Liver (tissue), 9 donors: ENCODE results near the gene ROM1. TPM values are rescaled to one million over a fixed set of nuclear protein-coding genes. Genes with fewer than 3 reads are reported as not detected.
"Not testable (repeated sequence)": the region's sequence is repeated elsewhere in the genome, so short reads cannot be mapped to it uniquely, and the experiment has no call there.

Experiments
- DNase-seq: peaks from one replicate; pipeline ENCODE4 v3.0.0-alpha.2; 2017; ENCODE audit warnings: low spot score
- H3K27ac ChIP-seq, 2 donors: one replicate each; pipeline ENCODE4 v1.7.0; 2013; ENCODE audit warnings: inconsistent platforms in 2 of 2, low read length in 2 of 2, control low read depth in 1 of 2, low read depth in 1 of 2, mild to moderate bottlenecking in 1 of 2
- H3K27me3 ChIP-seq, 4 donors: one replicate each; pipeline versions ENCODE4 v1.6.1 to v1.7.0; 2013; ENCODE audit warnings: low read length in 3 of 4, inconsistent platforms in 1 of 4, mild to moderate bottlenecking in 1 of 4, moderate library complexity in 1 of 4; ENCODE audit not compliant: control insufficient read depth in 4 of 4, insufficient read depth in 4 of 4
- H3K36me3 ChIP-seq, 4 donors: one replicate each; pipeline versions ENCODE4 v1.6.1 to v1.7.0; 2013; ENCODE audit warnings: low read length in 3 of 4, mild to moderate bottlenecking in 3 of 4, low read depth in 1 of 4, moderate library complexity in 1 of 4; ENCODE audit not compliant: control insufficient read depth in 4 of 4, insufficient read depth in 3 of 4
- H3K4me1 ChIP-seq, 4 donors: one replicate each; pipeline versions ENCODE4 v1.6.1 to v1.7.0; 2013; ENCODE audit warnings: low read length in 3 of 4, mild to moderate bottlenecking in 3 of 4, moderate library complexity in 1 of 4; ENCODE audit not compliant: control insufficient read depth in 4 of 4, insufficient read depth in 4 of 4
- H3K4me3 ChIP-seq, 3 donors: one replicate each; pipeline versions ENCODE4 v1.6.1 to v1.7.0; 2013; ENCODE audit warnings: low read length in 3 of 3, control low read depth in 1 of 3, low read depth in 1 of 3, mild to moderate bottlenecking in 1 of 3
- H3K9ac ChIP-seq, 2 donors: one replicate each; pipeline ENCODE4 v1.7.0; 2013; ENCODE audit warnings: low read length in 2 of 2, mild to moderate bottlenecking in 2 of 2, moderate library complexity in 2 of 2, control low read depth in 1 of 2, low read depth in 1 of 2
- H3K9me3 ChIP-seq, 4 donors: one replicate each; pipeline versions ENCODE4 v1.6.1 to v1.7.0; 2013; ENCODE audit warnings: low read length in 3 of 4; ENCODE audit not compliant: control insufficient read depth in 4 of 4
- FOXA1 ChIP-seq: IDR thresholded peaks from 2 replicates; pipeline ENCODE4 v1.6.1; 2016; ENCODE audit warnings: antibody characterized with exemption
- NR2F2 ChIP-seq: IDR thresholded peaks from 2 replicates; pipeline ENCODE4 v1.6.1; 2016; ENCODE audit warnings: antibody characterized with exemption
- RXRA ChIP-seq, 2 donors: IDR thresholded peaks; 2 replicates each; pipeline ENCODE4 v1.6.1; 2017 to 2018; ENCODE audit warnings: antibody characterized with exemption in 2 of 2, mild to moderate bottlenecking in 1 of 2
- WGBS: extraction: QIAGEN DNeasy Blood & Tissue Kit; methylation state at CpG from one replicate; pipeline ENCODE4 v1.1.7; 2013; 5-methylcytosine and 5-hydroxymethylcytosine counted together
- polyA plus RNA-seq, 2 donors: library from polyadenylated mRNA; stranded (reverse) in 1 of 2; unstranded in 1 of 2; fragments of 200-250 nt in 1 of 2; fragments of >200 nt in 1 of 2; fragmentation: Nextera tagmentation in 1 of 2; extraction: Ambion mirVana in 1 of 2; gene quantifications; one replicate each; pipeline versions ENCODE4 v1.2.1 to v1.2.3, GENCODE V29; 2013 to 2015
- total RNA-seq, 2 donors: library from RNA; depleted of rRNA; stranded (reverse); fragments of >200 nt; gene quantifications; one replicate each; pipeline ENCODE4 v1.2.3, GENCODE V29; 2014
- TF ChIP-seq, protein P1 (sequence below): IDR thresholded peaks from 2 replicates; pipeline ENCODE4 v1.6.1; 2016; ENCODE audit warnings: antibody characterized with exemption
- TF ChIP-seq, protein P2 (sequence below): fragments of 150-350 bp; IDR thresholded peaks from 2 replicates; pipeline ENCODE4 v1.5.1; 2017; ENCODE audit warnings: improper control_type of control experiment, low read depth, low read length; ENCODE audit not compliant: missing input control
- donor health status: healthy.
- donor health status: healthy.
- donor health status: healthy.
- donor health status: healthy.
- donor health status: healthy.

ROM1 gene
- total and polyA plus RNA-seq, 4 donors: 0.84 to 3.9 (median 1.1) TPM

DNA sequence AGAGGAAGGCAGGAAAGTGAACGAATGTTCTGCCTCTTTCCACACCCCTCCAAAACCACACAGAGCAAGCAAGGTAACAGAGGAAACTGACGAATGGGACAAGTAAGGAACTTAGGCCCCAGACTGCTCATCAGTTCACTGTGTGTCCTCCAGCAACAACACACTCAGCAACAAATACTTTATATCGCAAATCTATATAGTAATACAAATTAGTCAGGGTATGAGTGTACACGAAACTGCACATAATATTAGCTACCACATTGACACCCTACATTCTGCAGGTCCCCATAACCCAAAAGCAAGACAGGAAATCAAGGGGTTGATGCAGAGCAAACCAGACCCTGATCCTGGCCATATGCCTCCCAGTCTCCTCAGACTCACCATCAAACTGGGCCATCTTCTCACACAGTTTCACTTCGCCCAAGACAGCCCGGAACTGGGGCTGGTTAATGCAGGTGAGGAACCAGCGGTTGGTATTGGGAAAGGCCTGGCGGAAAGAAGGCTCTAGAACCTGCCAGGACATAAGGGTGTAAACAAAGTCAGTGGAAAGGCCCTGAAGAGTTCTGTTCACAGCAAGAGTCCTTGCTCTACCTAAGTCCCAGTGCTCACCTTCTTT lies 45.9 kb upstream of the ROM1 start:
- DNase-seq: no peak
- Histone ChIP-seq H3K4me1 (peaks cover 1 to 31% (median 21%) of the 10 kb centered on the region in 4 donors), H3K9me3 (no peaks in the 10 kb centered on the region), H3K9ac (peak overlapping the region in 1 of 2 donors; percentile 16), H3K4me3 (no peak overlapping the region), H3K36me3 (peaks cover 13 to 50% (median 41%) of the 10 kb centered on the region in 4 donors), H3K27me3 (no peaks in the 10 kb centered on the region), H3K27ac (peak overlapping the region in 1 of 2 donors; percentile 3)
- 79% methylated on average over 8 of the region's 8 CpGs for WGBS
- TF ChIP-seq NR2F2: no peak
- no peak for TF ChIP-seq RXRA (IDR thresholded peaks at IDR 0.05)
- TF ChIP-seq, protein P1, sequence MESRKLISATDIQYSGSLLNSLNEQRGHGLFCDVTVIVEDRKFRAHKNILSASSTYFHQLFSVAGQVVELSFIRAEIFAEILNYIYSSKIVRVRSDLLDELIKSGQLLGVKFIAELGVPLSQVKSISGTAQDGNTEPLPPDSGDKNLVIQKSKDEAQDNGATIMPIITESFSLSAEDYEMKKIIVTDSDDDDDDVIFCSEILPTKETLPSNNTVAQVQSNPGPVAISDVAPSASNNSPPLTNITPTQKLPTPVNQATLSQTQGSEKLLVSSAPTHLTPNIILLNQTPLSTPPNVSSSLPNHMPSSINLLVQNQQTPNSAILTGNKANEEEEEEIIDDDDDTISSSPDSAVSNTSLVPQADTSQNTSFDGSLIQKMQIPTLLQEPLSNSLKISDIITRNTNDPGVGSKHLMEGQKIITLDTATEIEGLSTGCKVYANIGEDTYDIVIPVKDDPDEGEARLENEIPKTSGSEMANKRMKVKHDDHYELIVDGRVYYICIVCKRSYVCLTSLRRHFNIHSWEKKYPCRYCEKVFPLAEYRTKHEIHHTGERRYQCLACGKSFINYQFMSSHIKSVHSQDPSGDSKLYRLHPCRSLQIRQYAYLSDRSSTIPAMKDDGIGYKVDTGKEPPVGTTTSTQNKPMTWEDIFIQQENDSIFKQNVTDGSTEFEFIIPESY: no peak
- no peak for TF ChIP-seq FOXA1

DNA sequence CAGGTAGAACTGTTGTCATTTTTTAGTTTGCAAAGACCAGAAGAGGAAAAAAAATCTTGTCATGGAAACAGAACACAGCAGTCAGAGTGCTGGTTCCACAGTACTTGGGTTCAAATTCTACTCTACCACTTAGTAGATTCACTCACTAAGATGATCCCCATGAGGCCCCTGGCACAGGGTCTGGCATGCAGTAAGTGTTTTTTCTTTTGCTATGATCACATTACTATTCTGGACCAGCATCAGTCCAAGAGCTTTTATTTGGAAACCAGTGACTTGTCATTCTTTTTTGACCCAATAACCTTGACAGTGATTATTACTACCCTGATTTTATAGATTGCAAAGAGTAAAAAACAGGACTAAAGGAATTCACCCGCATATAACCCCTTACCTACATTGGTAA lies 43.4 kb upstream of the ROM1 start:
- no peak overlapping the region for H3K9ac ChIP-seq
- 83% methylated on average over 1 of the region's 1 CpG for WGBS
- no peak for DNase-seq
- peaks cover 7 to 42% (median 34%) of the 10 kb centered on the region in 4 donors for H3K36me3 ChIP-seq
- no peak overlapping the region for H3K27ac ChIP-seq
- no peaks in the 10 kb centered on the region for H3K9me3 ChIP-seq
- H3K4me1 ChIP-seq: peaks cover 2 to 38% (median 32%) of the 10 kb centered on the region in 4 donors
- TF ChIP-seq FOXA1: no peak
- TF ChIP-seq, protein P1: no peak
- TF ChIP-seq, protein P2, sequence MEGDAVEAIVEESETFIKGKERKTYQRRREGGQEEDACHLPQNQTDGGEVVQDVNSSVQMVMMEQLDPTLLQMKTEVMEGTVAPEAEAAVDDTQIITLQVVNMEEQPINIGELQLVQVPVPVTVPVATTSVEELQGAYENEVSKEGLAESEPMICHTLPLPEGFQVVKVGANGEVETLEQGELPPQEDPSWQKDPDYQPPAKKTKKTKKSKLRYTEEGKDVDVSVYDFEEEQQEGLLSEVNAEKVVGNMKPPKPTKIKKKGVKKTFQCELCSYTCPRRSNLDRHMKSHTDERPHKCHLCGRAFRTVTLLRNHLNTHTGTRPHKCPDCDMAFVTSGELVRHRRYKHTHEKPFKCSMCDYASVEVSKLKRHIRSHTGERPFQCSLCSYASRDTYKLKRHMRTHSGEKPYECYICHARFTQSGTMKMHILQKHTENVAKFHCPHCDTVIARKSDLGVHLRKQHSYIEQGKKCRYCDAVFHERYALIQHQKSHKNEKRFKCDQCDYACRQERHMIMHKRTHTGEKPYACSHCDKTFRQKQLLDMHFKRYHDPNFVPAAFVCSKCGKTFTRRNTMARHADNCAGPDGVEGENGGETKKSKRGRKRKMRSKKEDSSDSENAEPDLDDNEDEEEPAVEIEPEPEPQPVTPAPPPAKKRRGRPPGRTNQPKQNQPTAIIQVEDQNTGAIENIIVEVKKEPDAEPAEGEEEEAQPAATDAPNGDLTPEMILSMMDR: no peak
- no peaks in the 10 kb centered on the region for H3K27me3 ChIP-seq
- no peak overlapping the region for H3K4me3 ChIP-seq

DNA sequence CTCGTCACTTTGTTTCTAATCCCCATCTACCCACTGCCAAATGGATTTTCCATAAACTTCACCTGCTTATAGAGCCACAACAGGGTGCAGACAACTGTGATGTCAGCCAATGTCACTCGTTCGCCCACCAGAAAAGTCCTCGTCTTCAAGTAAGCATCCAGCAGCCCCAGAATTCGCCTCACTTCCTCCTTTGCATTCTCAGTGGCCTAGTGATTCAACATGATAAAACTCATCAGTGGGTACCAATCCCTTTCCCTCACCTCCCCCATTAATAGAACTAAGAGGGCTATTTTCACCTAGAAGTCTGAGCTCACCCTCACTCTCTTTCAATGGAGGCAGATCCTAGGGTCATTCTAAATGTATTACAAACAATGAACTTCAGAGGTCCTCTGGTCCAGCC lies 42.2 kb upstream of the ROM1 start:
- not testable (repeated sequence) for H3K9ac ChIP-seq, H3K27me3 ChIP-seq, H3K9me3 ChIP-seq, H3K27ac ChIP-seq, DNase-seq, H3K4me3 ChIP-seq
- 94% methylated on average over 5 of the region's 5 CpGs for WGBS
- Histone ChIP-seq H3K36me3 (peaks cover 5 to 40% (median 31%) of the 10 kb centered on the region in 4 donors), H3K4me1 (peaks cover 6 to 40% (median 32%) of the 10 kb centered on the region in 4 donors)

DNA sequence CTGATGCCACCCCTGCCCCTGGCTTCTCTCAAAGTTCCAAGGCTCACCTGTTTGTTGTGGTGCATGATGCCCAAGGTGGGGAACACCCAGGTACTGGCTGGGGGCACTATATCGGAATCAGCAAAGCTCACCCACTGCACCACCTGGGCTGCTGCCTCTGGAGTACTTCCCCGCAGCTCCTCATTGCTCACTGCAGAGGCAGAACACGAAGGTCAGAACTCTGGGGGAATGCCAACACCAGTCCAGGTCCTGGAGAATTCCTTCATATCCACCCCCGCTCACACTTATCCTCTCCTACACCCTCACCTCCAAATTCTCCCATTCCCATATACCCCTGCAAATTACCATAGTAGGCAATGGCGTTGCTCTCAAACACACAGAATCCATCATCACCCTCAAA lies 41.6 kb upstream of the ROM1 start:
- H3K9ac ChIP-seq, H3K27ac ChIP-seq, DNase-seq: not testable (repeated sequence)

More for the DNA sequence above, 41.6 kb upstream of the ROM1 start:
- Histone ChIP-seq H3K36me3 (peaks cover 5 to 37% (median 31%) of the 10 kb centered on the region in 4 donors), H3K4me1 (peaks cover 6 to 40% (median 27%) of the 10 kb centered on the region in 4 donors)
- not testable (repeated sequence) for H3K4me3 ChIP-seq, H3K9me3 ChIP-seq, H3K27me3 ChIP-seq
- 95% methylated on average over 5 of the region's 5 CpGs for WGBS
